IMR-90 (cell line): Measurements from ENCODE around the gene COL4A1.

Source experiments
- BHLHE40 ChIP-seq: fragments of 150-350 bp; IDR thresholded peaks from 2 replicates; pipeline ENCODE4 v1.6.1; 2016; ENCODE audit warnings: mild to moderate bottlenecking, low read depth, low read length
- CEBPB ChIP-seq: IDR thresholded peaks from 2 replicates; pipeline ENCODE4 v1.6.1; 2012; ENCODE audit warnings: low read depth, low read length, improper control_type of control experiment
- CHD1 ChIP-seq: IDR thresholded peaks from 2 replicates; pipeline ENCODE4 v1.6.1; 2012; ENCODE audit warnings: low read depth, low read length, improper control_type of control experiment
- ELK1 ChIP-seq: fragments of 150-350 bp; IDR thresholded peaks from 2 replicates; pipeline ENCODE4 v1.6.1; 2016; ENCODE audit warnings: low read depth, mild to moderate bottlenecking, low read length, moderate library complexity, borderline replicate concordance
- MAFK ChIP-seq: IDR thresholded peaks from 2 replicates; pipeline ENCODE4 v1.6.1; 2012; ENCODE audit warnings: low read depth, low read length, improper control_type of control experiment
- MAZ ChIP-seq: IDR thresholded peaks from 2 replicates; pipeline ENCODE4 v1.6.1; 2012; ENCODE audit warnings: low read depth, mild to moderate bottlenecking, low read length, improper control_type of control experiment, moderate library complexity, borderline replicate concordance
- MXI1 ChIP-seq: IDR thresholded peaks from 2 replicates; pipeline ENCODE4 v1.6.1; 2012; ENCODE audit warnings: low read depth, mild to moderate bottlenecking, low read length, moderate library complexity, borderline replicate concordance
- POLR2A ChIP-seq: IDR thresholded peaks from 2 replicates; pipeline ENCODE4 v1.6.1; 2012; ENCODE audit warnings: mild to moderate bottlenecking, low read depth, low read length
- RAD21 ChIP-seq: IDR thresholded peaks from 2 replicates; pipeline ENCODE4 v1.6.1; 2012; ENCODE audit warnings: low read length, improper control_type of control experiment
- RFX5 ChIP-seq: IDR thresholded peaks from 2 replicates; pipeline ENCODE4 v1.8.0; 2012; ENCODE audit warnings: low read depth, mild to moderate bottlenecking, low read length, moderate library complexity
- SMC3 ChIP-seq: fragments of 150-350 bp; IDR thresholded peaks from 2 replicates; pipeline ENCODE4 v1.6.1; 2016; ENCODE audit warnings: low read depth, mild to moderate bottlenecking, antibody characterized with exemption, low read length, moderate library complexity
- TF ChIP-seq, protein P1 (sequence below): conservative IDR thresholded peaks from 2 replicates; pipeline ENCODE4 v1.5.1; 2012; ENCODE audit warnings: mild to moderate bottlenecking, low read depth, low read length, improper control_type of control experiment
- TF ChIP-seq, protein P2 (sequence below): fragments of 150-350 bp; IDR thresholded peaks from 2 replicates; pipeline ENCODE4 v1.6.1; 2017; ENCODE audit warnings: mild to moderate bottlenecking, antibody characterized with exemption, low read length, low read depth

DNA sequence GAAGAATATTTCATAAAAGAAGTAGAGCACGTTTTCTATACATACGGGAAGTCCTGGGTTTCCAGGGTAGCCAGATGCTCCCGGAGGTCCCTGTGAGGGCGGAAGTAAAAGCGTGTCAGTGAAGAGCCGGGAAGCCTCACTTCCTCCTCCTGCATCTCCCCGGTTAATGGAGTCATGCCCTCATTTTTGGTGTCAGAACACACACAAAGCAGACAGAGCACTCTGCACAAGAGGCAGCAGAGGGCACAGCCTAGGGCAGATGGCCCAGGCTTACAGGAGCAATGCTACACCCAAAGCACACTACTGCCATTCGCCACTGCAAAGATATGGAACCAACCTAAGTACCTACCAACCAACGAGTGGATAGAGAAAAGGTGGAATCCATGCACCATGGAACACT is 94.4 kb downstream of the COL4A1 start:
- TF ChIP-seq, protein P1, sequence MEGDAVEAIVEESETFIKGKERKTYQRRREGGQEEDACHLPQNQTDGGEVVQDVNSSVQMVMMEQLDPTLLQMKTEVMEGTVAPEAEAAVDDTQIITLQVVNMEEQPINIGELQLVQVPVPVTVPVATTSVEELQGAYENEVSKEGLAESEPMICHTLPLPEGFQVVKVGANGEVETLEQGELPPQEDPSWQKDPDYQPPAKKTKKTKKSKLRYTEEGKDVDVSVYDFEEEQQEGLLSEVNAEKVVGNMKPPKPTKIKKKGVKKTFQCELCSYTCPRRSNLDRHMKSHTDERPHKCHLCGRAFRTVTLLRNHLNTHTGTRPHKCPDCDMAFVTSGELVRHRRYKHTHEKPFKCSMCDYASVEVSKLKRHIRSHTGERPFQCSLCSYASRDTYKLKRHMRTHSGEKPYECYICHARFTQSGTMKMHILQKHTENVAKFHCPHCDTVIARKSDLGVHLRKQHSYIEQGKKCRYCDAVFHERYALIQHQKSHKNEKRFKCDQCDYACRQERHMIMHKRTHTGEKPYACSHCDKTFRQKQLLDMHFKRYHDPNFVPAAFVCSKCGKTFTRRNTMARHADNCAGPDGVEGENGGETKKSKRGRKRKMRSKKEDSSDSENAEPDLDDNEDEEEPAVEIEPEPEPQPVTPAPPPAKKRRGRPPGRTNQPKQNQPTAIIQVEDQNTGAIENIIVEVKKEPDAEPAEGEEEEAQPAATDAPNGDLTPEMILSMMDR: no peak
- TF ChIP-seq RFX5 (no peak), POLR2A (no peak), CEBPB (no peak), CHD1 (no peak), BHLHE40 (no peak), ELK1 (no peak), MXI1 (no peak), RAD21 (no peak), SMC3 (no peak), MAZ (no peak), MAFK (no peak)
- TF ChIP-seq, protein P2, sequence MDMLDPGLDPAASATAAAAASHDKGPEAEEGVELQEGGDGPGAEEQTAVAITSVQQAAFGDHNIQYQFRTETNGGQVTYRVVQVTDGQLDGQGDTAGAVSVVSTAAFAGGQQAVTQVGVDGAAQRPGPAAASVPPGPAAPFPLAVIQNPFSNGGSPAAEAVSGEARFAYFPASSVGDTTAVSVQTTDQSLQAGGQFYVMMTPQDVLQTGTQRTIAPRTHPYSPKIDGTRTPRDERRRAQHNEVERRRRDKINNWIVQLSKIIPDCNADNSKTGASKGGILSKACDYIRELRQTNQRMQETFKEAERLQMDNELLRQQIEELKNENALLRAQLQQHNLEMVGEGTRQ: no peak
